PC-3 (cell line): ENCODE measurements around the gene OR52W1.

Experiments used
- EZH2 ChIP-seq: fragments of 300-600 bp; sonication (generic); IDR thresholded peaks from one replicate; pipeline ENCODE4 v1.6.1; 2017; ENCODE audit warnings: antibody characterized with exemption, mild to moderate bottlenecking, low read length; ENCODE audit not compliant: unreplicated experiment
- TF ChIP-seq, protein P1 (sequence below): fragments of 300-600 bp; sonication (generic); conservative IDR thresholded peaks from 2 replicates; pipeline ENCODE4 v1.5.1; 2017; ENCODE audit warnings: antibody characterized with exemption, low read depth, mild to moderate bottlenecking, low read length

DNA sequence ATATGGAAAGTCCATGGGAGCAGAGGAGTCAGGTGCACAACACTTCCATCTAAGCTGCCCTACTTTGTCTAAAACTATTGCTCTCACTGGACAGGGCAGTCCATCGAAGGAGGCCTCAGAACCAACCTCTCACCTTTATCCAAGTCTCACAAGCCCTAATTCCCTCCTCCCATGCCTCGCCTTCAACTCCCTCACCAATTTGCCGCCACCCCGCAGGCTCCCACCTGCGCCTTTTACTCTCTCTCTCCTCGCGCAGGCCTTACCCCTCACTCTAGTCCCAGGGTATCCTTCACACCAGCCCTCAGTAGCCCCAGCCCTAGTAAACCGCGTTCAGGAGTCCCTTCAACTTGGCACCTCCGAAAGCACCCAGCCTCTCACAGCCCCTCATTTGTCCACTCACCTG is 35.0 kb downstream of the OR52W1 start:
- TF ChIP-seq, protein P1, sequence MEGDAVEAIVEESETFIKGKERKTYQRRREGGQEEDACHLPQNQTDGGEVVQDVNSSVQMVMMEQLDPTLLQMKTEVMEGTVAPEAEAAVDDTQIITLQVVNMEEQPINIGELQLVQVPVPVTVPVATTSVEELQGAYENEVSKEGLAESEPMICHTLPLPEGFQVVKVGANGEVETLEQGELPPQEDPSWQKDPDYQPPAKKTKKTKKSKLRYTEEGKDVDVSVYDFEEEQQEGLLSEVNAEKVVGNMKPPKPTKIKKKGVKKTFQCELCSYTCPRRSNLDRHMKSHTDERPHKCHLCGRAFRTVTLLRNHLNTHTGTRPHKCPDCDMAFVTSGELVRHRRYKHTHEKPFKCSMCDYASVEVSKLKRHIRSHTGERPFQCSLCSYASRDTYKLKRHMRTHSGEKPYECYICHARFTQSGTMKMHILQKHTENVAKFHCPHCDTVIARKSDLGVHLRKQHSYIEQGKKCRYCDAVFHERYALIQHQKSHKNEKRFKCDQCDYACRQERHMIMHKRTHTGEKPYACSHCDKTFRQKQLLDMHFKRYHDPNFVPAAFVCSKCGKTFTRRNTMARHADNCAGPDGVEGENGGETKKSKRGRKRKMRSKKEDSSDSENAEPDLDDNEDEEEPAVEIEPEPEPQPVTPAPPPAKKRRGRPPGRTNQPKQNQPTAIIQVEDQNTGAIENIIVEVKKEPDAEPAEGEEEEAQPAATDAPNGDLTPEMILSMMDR: no peak
- no peak for TF ChIP-seq EZH2
